DND-41 (cell line): ENCODE measurements around the gene TBL1XR1.

ENCODE experiments used
- EZH2 ChIP-seq: IDR thresholded peaks from 3 replicates; pipeline ENCODE4 v1.6.1; 2012; ENCODE audit warnings: borderline replicate concordance, low read depth, mild to moderate bottlenecking, moderate library complexity, low read length, inconsistent platforms; ENCODE audit not compliant: severe bottlenecking
- TF ChIP-seq, protein P1 (sequence below): IDR thresholded peaks from 2 replicates; pipeline ENCODE4 v1.5.1; 2012; ENCODE audit warnings: borderline replicate concordance, low read length, moderate library complexity, mild to moderate bottlenecking; ENCODE audit not compliant: poor library complexity, severe bottlenecking; ENCODE audit errors: extremely low read depth

DNA sequence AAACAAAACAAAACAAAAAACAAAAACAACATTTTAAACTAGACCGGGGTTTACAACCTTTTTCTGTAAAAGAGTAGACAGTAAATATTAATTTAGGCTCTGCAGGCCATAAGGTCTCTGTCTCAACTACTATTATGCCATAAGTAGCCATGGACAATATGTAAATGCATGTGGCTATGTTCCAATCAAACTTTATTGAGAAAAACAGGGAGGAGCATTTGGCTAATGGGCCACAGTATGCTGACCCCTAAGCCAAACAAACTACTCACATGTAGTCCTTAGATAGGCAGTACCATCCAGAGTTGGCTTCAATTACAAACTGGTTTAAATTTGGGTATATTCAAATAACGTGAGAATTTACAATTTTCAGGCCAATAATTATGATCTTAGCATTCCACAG, 144.2 kb downstream of the TBL1XR1 start:
- TF ChIP-seq, protein P1, sequence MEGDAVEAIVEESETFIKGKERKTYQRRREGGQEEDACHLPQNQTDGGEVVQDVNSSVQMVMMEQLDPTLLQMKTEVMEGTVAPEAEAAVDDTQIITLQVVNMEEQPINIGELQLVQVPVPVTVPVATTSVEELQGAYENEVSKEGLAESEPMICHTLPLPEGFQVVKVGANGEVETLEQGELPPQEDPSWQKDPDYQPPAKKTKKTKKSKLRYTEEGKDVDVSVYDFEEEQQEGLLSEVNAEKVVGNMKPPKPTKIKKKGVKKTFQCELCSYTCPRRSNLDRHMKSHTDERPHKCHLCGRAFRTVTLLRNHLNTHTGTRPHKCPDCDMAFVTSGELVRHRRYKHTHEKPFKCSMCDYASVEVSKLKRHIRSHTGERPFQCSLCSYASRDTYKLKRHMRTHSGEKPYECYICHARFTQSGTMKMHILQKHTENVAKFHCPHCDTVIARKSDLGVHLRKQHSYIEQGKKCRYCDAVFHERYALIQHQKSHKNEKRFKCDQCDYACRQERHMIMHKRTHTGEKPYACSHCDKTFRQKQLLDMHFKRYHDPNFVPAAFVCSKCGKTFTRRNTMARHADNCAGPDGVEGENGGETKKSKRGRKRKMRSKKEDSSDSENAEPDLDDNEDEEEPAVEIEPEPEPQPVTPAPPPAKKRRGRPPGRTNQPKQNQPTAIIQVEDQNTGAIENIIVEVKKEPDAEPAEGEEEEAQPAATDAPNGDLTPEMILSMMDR, result no peak
- no peak for TF ChIP-seq EZH2
